SU-DHL-6 (cell line): ENCODE data around the gene SRP54.

Source experiments
- CTCF ChIP-seq: fragments of 200-600 bp; sonication (generic); IDR thresholded peaks from one replicate; pipeline ENCODE4 v1.5.1; 2017; ENCODE audit warnings: antibody characterized with exemption, mild to moderate bottlenecking, low read length, moderate library complexity; ENCODE audit not compliant: insufficient read depth, poor library complexity, severe bottlenecking
- EZH2phosphoT487 ChIP-seq: fragments of 200-600 bp; sonication (generic), shearing (Covaris generic); conservative IDR thresholded peaks from 2 replicates; pipeline ENCODE4 v1.6.1; 2018; ENCODE audit warnings: mild to moderate bottlenecking, antibody characterized with exemption, low read length, moderate library complexity, mixed read lengths

GRCh38 chr14:34987180-34987579, 4.4 kb downstream of the SRP54 start:
- TF ChIP-seq CTCF: no peak
- TF ChIP-seq EZH2phosphoT487: no peak
